ENCODE results near the gene SPAG7.
A peak's percentile ranks its signal among the peaks of the same experiment; 100 is the strongest.

The SPAG7 gene

GRCh38 chr17:4967539-4968485 lies at the start of gene SPAG7:
Gene SPAG7, minus strand, starts transcription at chr17:4967817. Its CDS starts 13 bp downstream, at chr17:4967804.
- DNase-seq = peak; percentile 98

GRCh38 chr17:5014357-5014756 lies 46.7 kb upstream of the SPAG7 start:
- no peak for DNase-seq

GRCh38 chr17:5011928-5012327 lies 44.3 kb upstream of the SPAG7 start:
- DNase-seq = no peak

GRCh38 chr17:5003214-5003867 lies 35.7 kb upstream of the SPAG7 start:
- no peak for DNase-seq

- no peak for DNase-seq
Measured at GRCh38 chr17:5002121-5002788, 34.6 kb upstream of the SPAG7 start.

- DNase-seq = peak; percentile 70
Measured at GRCh38 chr17:5000237-5000639, 32.6 kb upstream of the SPAG7 start.

GRCh38 chr17:4999430-5000093 lies 31.9 kb upstream of the SPAG7 start:
- DNase-seq = no peak

GRCh38 chr17:4998732-4999429 lies 31.3 kb upstream of the SPAG7 start:
- no peak for DNase-seq

GRCh38 chr17:4998027-4998731 lies 30.6 kb upstream of the SPAG7 start:
- DNase-seq = peak; percentile 65

GRCh38 chr17:4997302-4998026 lies 29.8 kb upstream of the SPAG7 start, which contains the start of the genes INCA1 and KIF1C:
Gene INCA1, minus strand, starts transcription at chr17:4997522. Its CDS starts 3,085 bp downstream, at chr17:4994437.
Gene KIF1C, plus strand, starts transcription at chr17:4997950. Its CDS starts 2,297 bp downstream, at chr17:5000247.
- peak; percentile 95 for DNase-seq

GRCh38 chr17:4994081-4994595 lies 26.5 kb upstream of the SPAG7 start:
- DNase-seq = no peak

GRCh38 chr17:4987767-4988567 lies 20.4 kb upstream of the SPAG7 start:
- DNase-seq = peak; percentile 68

- DNase-seq = peak; percentile 92
Measured at GRCh38 chr17:4986951-4987766, 19.5 kb upstream of the SPAG7 start, which contains the start of gene CAMTA2. Gene CAMTA2, minus strand, starts transcription at chr17:4987675. Its CDS starts 1,453 bp downstream, at chr17:4986222.

- no peak for DNase-seq
Measured at GRCh38 chr17:4986403-4986802, 18.8 kb upstream of the SPAG7 start.

GRCh38 chr17:4982305-4982704 lies 14.7 kb upstream of the SPAG7 start:
- DNase-seq = no peak

- DNase-seq = no peak
Measured at GRCh38 chr17:4980644-4981216, 13.1 kb upstream of the SPAG7 start.

GRCh38 chr17:4978726-4979125 lies 11.1 kb upstream of the SPAG7 start:
- no peak for DNase-seq

GRCh38 chr17:4974115-4974670 lies 6.6 kb upstream of the SPAG7 start:
- no peak for DNase-seq

Data from femur (tissue), 1 donor.